ENCODE measurements around the gene CACNG4.
"Not testable (repeated sequence)": the region's sequence is repeated elsewhere in the genome, so short reads cannot be mapped to it uniquely, and the experiment has no call there.

DNA sequence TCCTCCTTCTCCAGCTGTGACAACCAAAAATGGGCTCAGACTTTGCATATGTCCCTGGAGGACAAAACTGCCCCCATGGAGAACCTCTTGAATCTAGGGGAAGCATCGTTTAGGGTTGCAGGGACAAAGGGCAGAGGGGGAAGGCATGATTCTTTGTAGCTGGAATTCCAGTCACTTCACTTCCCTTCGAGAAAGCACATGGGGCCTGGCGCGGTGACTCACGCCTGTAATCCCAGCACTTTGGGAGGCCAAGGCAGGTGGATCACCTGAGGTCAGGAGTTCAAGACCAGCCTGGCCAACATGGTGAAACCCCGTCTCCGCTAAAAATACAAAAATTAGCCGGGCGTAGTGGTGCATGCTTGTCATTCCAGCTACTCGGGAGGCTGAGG lies 7.9 kb downstream of the CACNG4 start:
- TF ChIP-seq CTCF (conservative IDR thresholded peaks at IDR 0.05; ENCODE audit: low read length); EZH2phosphoT487 (IDR thresholded peaks at IDR 0.05; ENCODE audit: borderline replicate concordance, low read depth, low read length): not testable (repeated sequence)
